Vagina (tissue), 2 donors: ENCODE results near the gene TBXA2R.

Experiments used
- POLR2A ChIP-seq, 2 donors: fragments of 450-650 bp; IDR thresholded peaks; one replicate each; pipeline ENCODE4 v1.6.1; 2017; ENCODE audit warnings: antibody characterized with exemption in 2 of 2, mild to moderate bottlenecking in 2 of 2, moderate library complexity in 2 of 2
- POLR2AphosphoS5 ChIP-seq, 2 donors: sonication (generic); formaldehyde crosslinking; IDR thresholded peaks; one replicate each; pipeline ENCODE4 v1.9.0; 2017; ENCODE audit warnings: antibody characterized with exemption in 2 of 2, mild to moderate bottlenecking in 2 of 2, low read depth in 1 of 2; ENCODE audit not compliant: insufficient read depth in 1 of 2

DNA sequence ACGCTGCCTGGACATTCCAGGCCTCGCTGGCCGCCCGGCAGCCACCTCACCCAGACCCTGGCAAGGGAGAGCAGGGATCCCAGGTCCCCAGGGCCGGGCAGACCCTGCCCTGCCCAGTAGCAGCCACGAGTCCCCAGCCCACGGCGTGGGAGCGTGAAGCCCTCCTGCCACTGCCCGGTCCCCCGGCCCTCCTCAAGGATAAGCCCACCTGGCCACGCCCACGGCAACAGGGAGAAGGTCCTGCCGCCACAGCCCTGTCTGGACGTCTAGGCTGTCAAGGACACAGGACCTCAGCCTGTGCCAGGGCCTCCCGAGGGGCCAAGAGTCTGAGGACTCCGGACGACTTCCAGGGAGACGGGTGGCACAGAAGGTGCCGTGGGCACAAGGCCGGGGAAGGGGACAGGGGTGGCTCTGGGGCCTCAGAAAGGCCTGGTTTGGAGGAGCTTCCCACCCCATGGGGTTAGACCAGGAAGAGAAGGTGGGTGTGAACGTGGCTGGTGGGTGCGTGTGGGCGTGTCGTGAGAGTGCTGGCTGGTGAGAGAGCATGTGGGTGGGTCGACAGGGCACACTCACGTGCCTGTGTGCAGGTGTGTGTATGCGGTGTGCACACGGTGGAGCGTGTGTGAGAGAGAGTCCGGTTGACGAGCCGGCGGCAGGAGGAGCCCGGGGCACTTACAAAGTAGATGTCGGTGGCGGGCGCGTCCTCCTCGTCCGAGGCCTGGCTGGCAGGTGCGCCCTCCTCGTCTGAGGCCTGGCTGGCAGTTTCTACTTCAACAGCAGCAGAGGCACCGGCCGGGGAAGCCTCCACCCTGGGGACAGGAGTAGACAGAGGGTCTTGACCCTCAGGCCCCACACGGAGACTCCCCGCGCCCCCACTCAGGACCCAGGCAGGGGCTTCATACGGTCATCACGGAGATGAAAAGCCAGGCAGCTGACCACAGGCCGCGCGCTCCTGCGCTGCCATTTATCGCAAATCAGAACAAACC lies 31.8 kb upstream of the TBXA2R start:
- no peak for TF ChIP-seq POLR2AphosphoS5 (IDR thresholded peaks at IDR 0.05; ENCODE audit: insufficient read depth in 1 of 2, low read depth in 1 of 2)
- TF ChIP-seq POLR2A (IDR thresholded peaks at IDR 0.05): no peak
